Fibroblast of lung (primary cell): ENCODE data around the gene CNOT3. TPM values are rescaled to one million over a fixed set of nuclear protein-coding genes. Genes with fewer than 3 reads are reported as not detected.

Experiments
- DNase-seq, 2 donors: peaks; one replicate each; pipeline versions ENCODE4 v3.0.0 to v3.0.0-alpha.2; 2010; ENCODE audit warnings: low read depth in 2 of 2
- H2AFZ ChIP-seq: 2 replicates; pipeline ENCODE4 v1.5.1; 2012; ENCODE audit warnings: low read length, control low read depth, inconsistent platforms
- H3K27ac ChIP-seq: 2 replicates; pipeline ENCODE4 v1.5.1; 2011; ENCODE audit warnings: low read length, control low read depth; ENCODE audit not compliant: insufficient read depth
- H3K27me3 ChIP-seq: 2 replicates; pipeline ENCODE4 v1.5.1; 2011; ENCODE audit warnings: mild to moderate bottlenecking, low read length; ENCODE audit not compliant: control insufficient read depth, insufficient read depth
- H3K36me3 ChIP-seq: 2 replicates; pipeline ENCODE4 v1.5.1; 2011; ENCODE audit warnings: low read length; ENCODE audit not compliant: control insufficient read depth, insufficient read depth
- H3K4me1 ChIP-seq: 2 replicates; pipeline ENCODE4 v1.5.1; 2011; ENCODE audit warnings: low read length; ENCODE audit not compliant: control insufficient read depth, insufficient read depth; ENCODE audit errors: extremely low read depth
- H3K4me2 ChIP-seq: 2 replicates; pipeline ENCODE4 v1.5.1; 2011; ENCODE audit warnings: low read length, control low read depth; ENCODE audit not compliant: insufficient read depth; ENCODE audit errors: extremely low read depth
- H3K4me3 ChIP-seq, 4 experiments: fragments of 200-600 bp in 1 of 4; sonication (generic) in 1 of 4; replicated peaks in 1 of 4; 2 replicates each; pipeline ENCODE4 v1.5.1; 2011 to 2016; ENCODE audit warnings: low read length in 4 of 4, low read depth in 3 of 4, mild to moderate bottlenecking in 3 of 4, control low read depth in 2 of 4, inconsistent platforms in 1 of 4, mixed read lengths in 1 of 4; ENCODE audit not compliant: insufficient read depth in 1 of 4; ENCODE audit errors: control extremely low read depth in 1 of 4
- H3K79me2 ChIP-seq: 2 replicates; pipeline ENCODE4 v1.5.1; 2012; ENCODE audit warnings: mild to moderate bottlenecking, low read length, inconsistent platforms; ENCODE audit not compliant: control insufficient read depth, insufficient read depth
- H3K9ac ChIP-seq: 2 replicates; pipeline ENCODE4 v1.5.1; 2011; ENCODE audit warnings: mild to moderate bottlenecking, low read length, control low read depth; ENCODE audit not compliant: insufficient read depth
- H3K9me3 ChIP-seq: 2 replicates; pipeline ENCODE4 v1.5.1; 2012; ENCODE audit warnings: low read depth, low read length; ENCODE audit not compliant: control insufficient read depth, insufficient read depth
- H4K20me1 ChIP-seq: 2 replicates; pipeline ENCODE4 v1.5.1; 2011; ENCODE audit warnings: low read length; ENCODE audit not compliant: control insufficient read depth, insufficient read depth; ENCODE audit errors: extremely low read depth
- CTCF ChIP-seq, 2 donors: IDR thresholded peaks in 1 of 2; conservative IDR thresholded peaks in 1 of 2; 1 replicate in 1 of 2; 2 replicates in 1 of 2; pipeline ENCODE4 v1.5.1; 2011 to 2012; ENCODE audit warnings: low read length in 2 of 2, control low read depth in 1 of 2, inconsistent platforms in 1 of 2, low read depth in 1 of 2, mild to moderate bottlenecking in 1 of 2
- EZH2 ChIP-seq: IDR thresholded peaks from 2 replicates; pipeline ENCODE4 v1.5.1; 2012; ENCODE audit warnings: low read length, control low read depth, mild to moderate bottlenecking; ENCODE audit errors: missing control alignments
- polyA plus RNA-seq, 2 donors: library from polyadenylated mRNA; depleted of rRNA in 1 of 2; stranded (reverse) in 1 of 2; unstranded in 1 of 2; fragments of >200 nt; gene quantifications; 2 replicates each; pipeline ENCODE4 v1.2.1, GENCODE V29; 2011 to 2012; ENCODE audit warnings: missing spikeins in 1 of 2
- total RNA-seq: library from RNA; depleted of rRNA; stranded (reverse); fragments of >200 nt; gene quantifications from 2 replicates; pipeline ENCODE4 v1.2.1, GENCODE V29; 2014

CNOT3 gene
- total and polyA plus RNA-seq, 2 donors (not counting 1 experiment from before 2014, with no cell fraction given): 10.4 to 10.7 TPM

GRCh38 chr19:54141356-54141755 lies 3.8 kb downstream of the CNOT3 start:
- DNase-seq: peak in 1 of 2 donors; percentile 13
- H4K20me1 ChIP-seq: no peaks in the 10 kb centered on the region
- H3K9me3 ChIP-seq: no peaks in the 10 kb centered on the region
- H3K4me3 ChIP-seq: peak overlapping the region in 1 of 4 experiments; percentile 12
- no peak overlapping the region for H2AFZ ChIP-seq
- no peak overlapping the region for H3K9ac ChIP-seq
- peaks cover 31% of the 10 kb centered on the region for H3K36me3 ChIP-seq
- peaks cover 52% of the 10 kb centered on the region for H3K79me2 ChIP-seq
- H3K27ac ChIP-seq: peak overlapping the region; percentile 57
- peaks cover 13% of the 10 kb centered on the region for H3K4me1 ChIP-seq
- no peaks in the 10 kb centered on the region for H3K27me3 ChIP-seq
- TF ChIP-seq CTCF (conservative IDR thresholded peaks at IDR 0.05 in 1 of 2, IDR thresholded peaks at IDR 0.05 in 1 of 2; ENCODE audit: low read depth in 1 of 2, low read length in 2 of 2): no peak
- TF ChIP-seq EZH2: no peak
- H3K4me2 ChIP-seq: no peak overlapping the region

GRCh38 chr19:54142166-54142780 lies 4.7 kb downstream of the CNOT3 start:
- H3K36me3 ChIP-seq: peaks cover 39% of the 10 kb centered on the region
- no peaks in the 10 kb centered on the region for H3K27me3 ChIP-seq
- H3K27ac ChIP-seq: peak overlapping the region; percentile 51
- no peaks in the 10 kb centered on the region for H4K20me1 ChIP-seq
- no peak overlapping the region for H3K4me3 ChIP-seq
- H3K4me2 ChIP-seq: no peak overlapping the region
- H3K9me3 ChIP-seq: no peaks in the 10 kb centered on the region
- peaks cover 52% of the 10 kb centered on the region for H3K79me2 ChIP-seq
- TF ChIP-seq CTCF (conservative IDR thresholded peaks at IDR 0.05 in 1 of 2, IDR thresholded peaks at IDR 0.05 in 1 of 2; ENCODE audit: low read depth in 1 of 2, low read length in 2 of 2): no peak
- no peak for TF ChIP-seq EZH2
- no peak overlapping the region for H2AFZ ChIP-seq
- no peak overlapping the region for H3K9ac ChIP-seq
- H3K4me1 ChIP-seq: peaks cover 13% of the 10 kb centered on the region
- peak in 1 of 2 donors; percentile 29 for DNase-seq

GRCh38 chr19:54145541-54146158 lies 8.1 kb downstream of the CNOT3 start:
- no peak overlapping the region for H3K9ac ChIP-seq
- H3K4me3 ChIP-seq: no peak overlapping the region
- TF ChIP-seq CTCF (conservative IDR thresholded peaks at IDR 0.05 in 1 of 2, IDR thresholded peaks at IDR 0.05 in 1 of 2; ENCODE audit: low read depth in 1 of 2, low read length in 2 of 2) (no peak), EZH2 (no peak)
- no peaks in the 10 kb centered on the region for H4K20me1 ChIP-seq
- no peak overlapping the region for H2AFZ ChIP-seq
- peaks cover 23% of the 10 kb centered on the region for H3K79me2 ChIP-seq
- DNase-seq: no peak
- peaks cover 9% of the 10 kb centered on the region for H3K4me1 ChIP-seq
- H3K9me3 ChIP-seq: no peaks in the 10 kb centered on the region
- H3K36me3 ChIP-seq: peaks cover 44% of the 10 kb centered on the region
- H3K27me3 ChIP-seq: no peaks in the 10 kb centered on the region
- H3K4me2 ChIP-seq: no peak overlapping the region
- no peak overlapping the region for H3K27ac ChIP-seq
